Panc1 (cell line): ENCODE data around the gene ZFX. TPM values are rescaled to one million over a fixed set of nuclear protein-coding genes. Genes with fewer than 3 reads are reported as not detected.
"Not testable (repeated sequence)": the region's sequence is repeated elsewhere in the genome, so short reads cannot be mapped to it uniquely, and the experiment has no call there.

Experiments used
- ATAC-seq: fragments of 200-7000 bp; cut with Tn5 transposase; 2 replicates; pipeline ENCODE4 v1.9.1; 2020; ENCODE audit warnings: mild to moderate bottlenecking, moderate library complexity
- BruUV-seq: library from RNA; stranded (reverse); fragments of 400-500 nt; replicated peaks from 2 replicates; lab custom pipeline; 2021; lab: Mats Ljungman, UMichigan
- CTCF ChIA-PET: fragments of 300-600 bp; sonication (Branson Sonifier 250); formaldehyde crosslinking; loops from one replicate; lab custom pipeline; 2022; ENCODE audit warnings: antibody characterized with exemption; lab: Charles Lee
- POLR2A ChIA-PET: fragments of 300-600 bp; sonication (Branson Sonifier 250); formaldehyde crosslinking; loops from one replicate; lab custom pipeline; 2022; ENCODE audit warnings: antibody characterized with exemption; lab: Charles Lee
- DNase-seq: peaks from one replicate; pipeline ENCODE4 v3.0.0-alpha.2; 2010; ENCODE audit warnings: low read depth, low spot score
- H3K27ac ChIP-seq: 2 replicates; pipeline ENCODE4 v1.5.1; 2011; ENCODE audit warnings: mild to moderate bottlenecking, low read length, inconsistent platforms
- H3K27me3 ChIP-seq: fragments of 200-500 bp; sonication (Bioruptor generic); 2 replicates; pipeline ENCODE4 v1.6.0; 2014; ENCODE audit warnings: low read length, inconsistent platforms; ENCODE audit not compliant: control insufficient read depth, insufficient read depth
- H3K36me3 ChIP-seq: fragments of 200-500 bp; sonication (Bioruptor generic); 2 replicates; pipeline ENCODE4 v1.5.1; 2014; ENCODE audit warnings: inconsistent platforms, mild to moderate bottlenecking, low read length, moderate library complexity; ENCODE audit not compliant: control insufficient read depth, insufficient read depth
- H3K4me1 ChIP-seq: 2 replicates; pipeline ENCODE4 v1.5.1; 2011; ENCODE audit warnings: inconsistent platforms, mild to moderate bottlenecking, low read length, moderate library complexity; ENCODE audit not compliant: control insufficient read depth, insufficient read depth
- H3K4me3 ChIP-seq, 2 experiments: 2 replicates each; pipeline ENCODE4 v1.5.1; 2011 to 2012; ENCODE audit warnings: low read depth in 2 of 2, low read length in 2 of 2, mild to moderate bottlenecking in 2 of 2, inconsistent platforms in 1 of 2, moderate library complexity in 1 of 2
- H3K9me3 ChIP-seq: fragments of 200-500 bp; sonication (Bioruptor generic); 2 replicates; pipeline ENCODE4 v1.5.1; 2014; ENCODE audit warnings: low read depth, mild to moderate bottlenecking, inconsistent platforms, low read length, moderate library complexity; ENCODE audit not compliant: control insufficient read depth, insufficient read depth
- CTCF ChIP-seq: fragments of 450-650 bp; IDR thresholded peaks from 2 replicates; pipeline ENCODE4 v1.5.1; 2017; ENCODE audit warnings: mild to moderate bottlenecking
- POLR2AphosphoS5 ChIP-seq: IDR thresholded peaks from 2 replicates; pipeline ENCODE4 v1.6.1; 2012; ENCODE audit warnings: mild to moderate bottlenecking, low read depth, low read length, moderate library complexity
- REST ChIP-seq, 2 experiments: IDR thresholded peaks; 2 replicates each; pipeline ENCODE4 v1.6.1; 2011 to 2012; ENCODE audit warnings: low read depth in 2 of 2, control low read depth in 1 of 2, low read length in 1 of 2, mild to moderate bottlenecking in 1 of 2, moderate library complexity in 1 of 2; ENCODE audit not compliant: insufficient read depth in 1 of 2
- SIN3A ChIP-seq: IDR thresholded peaks from 2 replicates; pipeline ENCODE4 v1.6.1; 2012; ENCODE audit warnings: low read depth, mild to moderate bottlenecking, low read length, moderate library complexity, borderline replicate concordance; ENCODE audit not compliant: insufficient read depth
- TCF7L2 ChIP-seq: IDR thresholded peaks from 2 replicates; pipeline ENCODE4 v1.6.1; 2011; ENCODE audit warnings: mild to moderate bottlenecking, low read depth, low read length, inconsistent platforms
- in situ Hi-C: cut with HindIII; loops from 2 replicates; pipeline ENCODE4 v1.10.0; 2016; ENCODE audit warnings: low sequenced_read_pairs, low pct_unique_long_range_greater_than_20kb
- intact Hi-C: fragments of 100-400 bp; cut with micrococcal nuclease; formaldehyde crosslinking; loops from one replicate; pipeline ENCODE4 v1.10.0; 2022; ENCODE audit not compliant: unreplicated experiment
- total RNA-seq: library from RNA; stranded (reverse); gene quantifications from one replicate; pipeline ENCODE4 v1.2.1, GENCODE V29; 2021; ENCODE audit not compliant: unreplicated experiment

Gene ZFX
- total RNA-seq, 1 experiment from 2014 or later = 38.7 TPM

GRCh38 chrX:24154490-24155034 lies 5.0 kb downstream of the ZFX start:
- ATAC-seq (no peak), DNase-seq (no peak)
- no TSS peak for BruUV-seq
- Histone ChIP-seq H3K27ac (peak overlapping the region; percentile 79), H3K4me1 (no peaks in the 10 kb centered on the region; the same call in 1 of the 2 replicates), H3K9me3 (no peaks in the 10 kb centered on the region), H3K36me3 (no peaks in the 10 kb centered on the region; the same call in 1 of the 2 replicates), H3K27me3 (no peaks in the 10 kb centered on the region), H3K4me3 (peak overlapping the region; percentile 33 to 66)
- CTCF ChIA-PET = no interaction called here
- TF ChIP-seq REST (IDR thresholded peaks at IDR 0.05; ENCODE audit: insufficient read depth in 1 of 2, low read depth in 2 of 2, low read length in 1 of 2) (no peak), SIN3A (no peak), CTCF (no peak), POLR2AphosphoS5 (no peak), TCF7L2 (no peak)
- intact Hi-C loops = no loop called here
- in situ Hi-C loops = no loop called here
- POLR2A ChIA-PET = no interaction called here

GRCh38 chrX:24155747-24156146 lies 6.2 kb downstream of the ZFX start:
- H3K36me3 ChIP-seq, H3K27me3 ChIP-seq, BruUV-seq, ATAC-seq, H3K4me3 ChIP-seq, DNase-seq, intact Hi-C loops, H3K9me3 ChIP-seq, CTCF ChIA-PET, H3K4me1 ChIP-seq, in situ Hi-C loops: not testable (repeated sequence)
- POLR2A ChIA-PET = interaction anchor here (0.6 kb wide), 1 partner anchor 12 kb away, joined by 3 read pairs; no protein-coding TSS in a partner anchor
- H3K27ac ChIP-seq = peak overlapping the region; percentile 79

GRCh38 chrX:24156177-24156576 lies 6.6 kb downstream of the ZFX start:
- no peak for DNase-seq
- BruUV-seq = no TSS peak
- H3K4me3 ChIP-seq = no peak overlapping the region
- peak overlapping the region; percentile 77 for H3K27ac ChIP-seq
- ChIA-PET POLR2A (interaction anchor here (0.6 kb wide), 1 partner anchor 13 kb away, joined by 3 read pairs; no protein-coding TSS in a partner anchor), CTCF (no interaction called here)
- no peaks in the 10 kb centered on the region for H3K27me3 ChIP-seq
- no peak for ATAC-seq
- H3K36me3 ChIP-seq = no peaks in the 10 kb centered on the region; the same call in 1 of the 2 replicates
- no peaks in the 10 kb centered on the region; the same call in 1 of the 2 replicates for H3K4me1 ChIP-seq
- H3K9me3 ChIP-seq = no peaks in the 10 kb centered on the region
- no peak for TF ChIP-seq POLR2AphosphoS5
- TF ChIP-seq CTCF = no peak
- TF ChIP-seq TCF7L2 = no peak
- no peak for TF ChIP-seq SIN3A
- TF ChIP-seq REST (IDR thresholded peaks at IDR 0.05; ENCODE audit: insufficient read depth in 1 of 2, low read depth in 2 of 2, low read length in 1 of 2) = no peak
- in situ Hi-C loops (no loop called here), intact Hi-C loops (no loop called here)
